GM04503 (cell line): Measurements from ENCODE around the gene YWHAE.
"Not testable (repeated sequence)": the region's sequence is repeated elsewhere in the genome, so short reads cannot be mapped to it uniquely, and the experiment has no call there.

Experiments used
- DNase-seq: peaks from one replicate; pipeline ENCODE4 v3.0.0-alpha.2; 2012; ENCODE audit warnings: low read depth

Gene YWHAE

GRCh38 chr17:1373707-1374237, 26.2 kb downstream of the YWHAE start:
- no peak for DNase-seq

DNA sequence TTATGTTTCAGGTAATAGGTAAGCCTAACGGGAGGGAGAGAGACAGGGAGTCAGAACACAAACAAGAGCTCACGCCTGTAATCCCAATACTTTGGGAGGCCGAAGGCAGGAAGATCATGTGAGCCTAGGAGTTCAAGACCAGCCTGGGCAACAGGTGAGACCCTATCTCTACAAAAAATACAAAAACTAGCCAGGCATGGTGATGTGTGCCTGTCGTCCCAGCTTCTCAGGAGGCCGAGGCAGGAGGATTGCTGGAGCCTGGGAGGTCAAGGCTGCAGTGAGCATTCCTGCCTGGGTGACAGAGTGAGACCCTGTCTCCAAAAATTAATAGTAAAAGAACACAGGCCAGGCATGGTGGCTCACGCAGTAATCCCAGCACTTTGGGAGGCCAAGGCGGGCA, 27.4 kb downstream of the YWHAE start:
- no peak for DNase-seq

DNA sequence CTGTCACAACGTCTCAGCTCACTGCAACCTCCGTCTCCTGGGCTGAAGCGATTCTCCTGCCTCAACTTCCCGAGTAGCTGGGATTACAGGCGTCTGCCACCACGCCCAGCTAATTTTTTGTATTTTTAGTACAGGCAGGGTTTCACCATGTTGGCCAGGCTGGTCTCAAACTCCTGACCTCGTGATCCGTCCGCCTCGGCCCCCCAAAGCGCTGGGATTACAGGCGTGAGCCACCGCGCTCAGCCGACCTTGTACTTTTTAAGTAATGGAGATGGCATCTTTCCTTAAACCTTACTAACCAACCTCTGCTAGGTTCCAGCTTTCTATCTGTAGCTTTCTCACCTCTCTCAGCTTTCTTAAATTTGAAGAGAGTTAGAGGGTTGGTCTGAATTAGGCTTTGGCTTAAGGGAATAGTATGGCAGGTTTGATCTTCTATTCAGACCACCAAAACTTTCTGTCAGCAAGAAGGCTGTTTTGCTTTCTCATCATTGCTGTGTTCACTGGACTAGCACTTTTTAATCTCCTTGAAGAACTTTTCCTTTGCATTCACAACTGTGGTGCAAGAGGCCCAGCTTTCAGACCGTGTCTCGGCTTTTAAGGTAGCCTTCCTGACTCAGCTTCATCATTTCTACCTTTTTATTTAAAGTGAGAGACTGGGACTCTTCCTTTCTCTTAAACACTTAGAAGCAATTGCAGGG, 28.0 kb downstream of the YWHAE start:
- no peak for DNase-seq

GRCh38 chr17:1368588-1368987, 31.4 kb downstream of the YWHAE start:
- DNase-seq: no peak

DNA sequence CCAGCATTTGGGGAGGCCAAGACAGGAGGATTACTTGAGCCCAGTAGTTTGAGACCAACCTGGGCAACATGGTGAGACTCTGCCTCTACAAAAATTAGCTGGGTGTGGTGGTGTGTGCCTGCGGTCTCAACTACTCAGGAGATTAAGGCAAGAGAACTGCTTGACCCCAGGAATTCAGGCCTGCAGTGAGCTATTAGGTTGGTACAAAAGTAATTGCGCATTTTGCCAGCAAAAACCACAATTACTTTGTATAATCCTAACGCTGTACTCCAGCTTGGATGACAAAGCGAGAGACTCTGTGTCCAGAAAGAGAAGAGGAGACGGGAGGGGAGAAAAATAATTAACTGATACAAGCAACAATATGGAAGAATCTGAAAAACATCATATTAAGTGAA, 32.7 kb downstream of the YWHAE start:
- DNase-seq: no peak

DNA sequence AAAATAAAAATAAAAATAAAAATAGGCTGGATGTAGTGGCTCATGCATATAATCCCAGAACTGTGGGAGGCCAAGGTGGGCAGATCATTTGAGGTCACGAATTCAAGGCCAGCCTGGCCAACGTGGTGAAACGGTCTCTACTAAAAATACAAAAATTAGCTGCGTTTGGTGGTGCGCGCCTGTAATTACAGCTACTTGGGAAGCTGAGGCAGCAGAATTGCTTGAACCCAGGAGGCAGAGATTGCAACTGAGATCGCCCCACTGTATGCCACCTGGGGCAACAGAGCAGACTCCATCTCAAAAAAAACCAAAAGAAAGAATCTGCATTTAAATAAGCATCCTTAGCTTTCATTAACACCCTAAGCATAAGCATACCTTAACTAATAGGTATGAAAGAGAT, 33.8 kb downstream of the YWHAE start:
- DNase-seq: no peak

DNA sequence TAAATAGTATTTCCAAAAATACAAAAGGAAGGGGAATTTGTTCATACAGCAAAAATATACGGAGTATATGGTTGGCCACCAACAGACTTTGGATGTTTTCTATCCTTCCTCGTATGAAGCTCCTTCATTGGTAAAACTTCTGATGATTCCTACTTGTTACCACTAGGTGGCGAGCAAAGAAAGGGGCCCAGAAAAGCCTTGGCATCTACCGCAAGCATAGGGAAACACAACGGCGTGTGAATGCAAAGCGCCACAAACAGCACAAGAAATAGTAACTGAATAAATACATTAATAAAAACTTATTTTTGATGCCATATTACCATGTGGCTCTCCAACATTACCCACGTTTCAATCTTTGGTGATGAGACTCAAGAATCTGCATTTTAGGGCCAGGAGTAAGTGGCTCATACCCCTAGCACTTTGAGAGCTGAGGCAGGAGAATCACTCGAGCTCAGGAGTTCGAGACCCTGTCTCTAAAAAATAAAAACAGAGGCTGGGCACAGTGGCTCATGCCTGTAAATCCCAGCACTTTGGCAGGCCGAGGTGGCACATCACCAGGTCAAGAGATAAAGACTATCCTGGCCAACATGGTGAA, 34.5 kb downstream of the YWHAE start:
- DNase-seq: peak; percentile 37

DNA sequence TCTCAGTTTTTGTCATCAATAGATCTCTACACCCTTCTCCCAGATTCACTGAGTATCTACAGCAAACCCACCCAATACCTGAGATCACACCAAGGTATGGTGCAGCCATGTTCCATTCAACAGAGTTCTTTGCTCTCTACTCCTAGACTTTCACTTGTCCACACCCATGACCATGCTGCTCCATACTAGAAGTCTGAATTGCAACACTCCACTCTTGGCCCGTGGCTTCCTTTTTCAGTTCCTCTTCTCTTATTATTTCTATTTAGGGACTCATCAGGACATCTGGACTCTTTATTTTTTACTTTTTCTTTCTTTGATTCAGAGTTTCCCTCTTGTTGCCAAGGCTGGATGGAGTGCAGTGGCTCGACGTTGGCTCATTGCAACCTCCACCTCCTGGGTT, 37.1 kb downstream of the YWHAE start:
- no peak for DNase-seq

DNA sequence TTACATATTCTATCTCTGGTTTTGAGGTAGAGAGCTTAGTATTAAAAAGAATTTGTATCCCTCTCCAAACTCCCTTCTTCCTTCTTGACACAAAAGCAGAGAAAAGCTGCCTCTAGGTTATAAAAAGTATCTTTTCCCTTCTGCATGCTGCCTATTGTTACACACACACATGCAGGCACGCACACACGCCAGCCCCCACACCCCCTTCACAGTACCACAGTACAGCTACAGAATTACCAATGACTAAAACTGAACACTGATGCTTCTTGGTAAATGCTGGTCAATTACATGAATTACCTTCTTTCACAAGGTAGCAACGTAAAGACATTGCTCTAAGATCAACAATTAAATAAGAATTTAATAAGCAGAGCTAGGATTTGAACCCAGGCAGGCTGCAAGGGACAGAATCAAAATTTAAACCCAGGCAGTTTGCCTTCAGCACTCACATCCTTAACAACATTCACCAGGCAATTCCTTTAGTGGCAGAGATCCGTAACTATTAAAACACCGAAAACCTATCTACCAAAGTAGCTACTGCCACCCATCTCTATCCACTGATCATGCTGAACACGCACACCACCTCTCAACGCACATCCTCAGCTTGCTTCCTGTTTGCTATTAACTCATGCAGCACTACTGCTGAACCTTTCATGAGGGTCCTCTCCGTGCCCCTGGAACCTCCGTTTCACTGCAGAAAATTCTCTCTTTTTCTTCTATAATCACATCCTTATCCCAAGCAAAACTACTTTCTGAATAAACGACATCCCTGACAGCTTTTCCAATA, 37.8 kb downstream of the YWHAE start:
- no peak for DNase-seq

- no peak for DNase-seq
Observed at GRCh38 chr17:1360975-1361374, 39.0 kb downstream of the YWHAE start.

GRCh38 chr17:1360315-1360714, 39.7 kb downstream of the YWHAE start:
- not testable (repeated sequence) for DNase-seq

GRCh38 chr17:1354030-1354429, 46.0 kb downstream of the YWHAE start:
- DNase-seq: no peak

DNA sequence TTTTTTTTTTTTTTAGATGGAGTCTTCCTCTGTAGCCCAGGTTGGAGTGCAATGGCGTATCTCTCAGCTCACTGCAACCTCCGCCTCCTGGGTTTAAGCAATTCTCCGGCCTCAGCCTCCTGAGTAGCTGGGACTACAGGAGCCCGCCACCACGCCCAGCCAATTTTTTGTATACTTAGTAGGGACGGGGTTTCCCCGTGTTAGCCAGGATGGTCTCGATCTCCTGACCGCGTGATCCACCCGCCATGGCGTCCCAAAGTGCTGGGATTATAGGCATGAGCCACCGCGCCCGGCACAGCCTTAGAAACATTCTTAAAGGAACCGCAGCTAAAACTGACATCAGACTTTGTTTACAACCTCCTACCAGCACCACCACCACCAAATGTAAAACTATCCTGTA, 47.5 kb downstream of the YWHAE start:
- DNase-seq: not testable (repeated sequence)

DNA sequence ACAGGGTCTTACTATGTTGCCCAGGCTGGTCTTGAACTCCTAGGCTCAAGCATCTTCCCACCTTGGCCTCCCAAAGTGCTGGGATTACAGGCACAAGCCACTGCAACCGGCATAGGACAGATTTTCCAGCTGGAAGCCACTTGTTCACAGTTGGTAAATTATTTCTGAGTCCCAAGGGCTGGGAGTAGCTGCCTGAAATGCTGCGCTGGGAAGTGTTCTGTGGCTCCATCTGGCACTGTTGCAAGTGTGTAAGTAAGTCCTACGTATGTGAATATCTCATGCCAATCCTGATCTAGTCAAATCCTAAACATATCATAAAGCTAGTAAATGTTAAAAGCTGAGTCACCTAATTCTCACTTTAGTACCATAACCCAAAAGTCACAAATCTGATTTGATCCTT, 48.1 kb downstream of the YWHAE start:
- no peak for DNase-seq

GRCh38 chr17:1351275-1351674, 48.7 kb downstream of the YWHAE start:
- no peak for DNase-seq

DNA sequence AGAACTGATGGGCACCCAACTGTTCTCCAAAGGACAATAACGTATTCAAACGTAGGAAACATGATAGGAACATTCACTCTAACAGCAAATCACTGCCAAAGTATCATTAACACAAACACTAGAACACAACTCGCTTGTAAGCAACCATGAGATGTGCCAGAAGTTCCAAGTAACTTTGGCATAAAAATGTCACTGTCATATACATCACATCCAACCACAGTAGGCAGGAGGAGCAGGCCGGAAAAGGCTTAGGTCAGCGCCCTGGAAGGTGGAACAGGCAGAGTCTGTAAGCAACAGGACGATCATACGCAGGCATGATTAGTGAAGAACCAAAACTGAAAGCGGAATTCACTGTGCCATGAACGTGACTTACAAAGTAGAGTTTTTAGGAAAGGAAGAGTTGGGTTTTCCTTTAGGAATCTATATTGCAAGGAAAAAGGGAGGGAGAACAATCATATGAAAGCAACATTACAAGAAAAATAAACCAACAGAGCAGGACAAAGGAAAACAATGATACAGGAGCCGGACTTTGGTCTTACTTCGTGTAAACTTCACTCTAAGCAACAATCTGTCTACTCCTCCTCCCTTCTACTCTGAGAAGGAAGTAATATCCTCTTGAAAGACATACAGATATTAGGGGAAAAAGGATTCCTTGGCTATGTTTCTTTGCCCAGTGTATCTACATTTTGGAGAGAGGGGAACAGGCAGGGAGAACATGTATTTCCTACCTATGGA, 52.3 kb downstream of the YWHAE start:
- peak; percentile 26 for DNase-seq

- DNase-seq: no peak
Observed at GRCh38 chr17:1344521-1344920, 55.5 kb downstream of the YWHAE start.

DNA sequence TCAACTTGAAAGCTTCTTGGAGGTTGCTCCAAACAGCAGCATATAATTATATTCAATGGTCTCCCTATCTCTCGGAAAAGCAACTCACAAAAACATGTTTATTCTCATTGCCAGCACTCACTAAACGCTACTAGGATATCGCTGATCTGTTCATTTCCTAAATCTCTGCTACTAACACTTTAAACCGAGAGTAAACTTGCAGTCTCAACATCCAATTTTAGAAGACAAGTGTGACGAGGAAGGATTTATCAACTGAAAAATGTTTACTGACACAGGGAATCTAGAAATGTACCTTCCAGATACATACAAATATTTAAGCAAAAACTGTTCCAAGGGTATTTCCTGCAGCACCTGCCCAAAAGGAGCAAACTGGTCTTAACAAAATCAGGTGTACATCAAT, 56.5 kb downstream of the YWHAE start:
- no peak for DNase-seq

GRCh38 chr17:1340371-1340770, 59.7 kb downstream of the YWHAE start:
- DNase-seq: no peak

DNA sequence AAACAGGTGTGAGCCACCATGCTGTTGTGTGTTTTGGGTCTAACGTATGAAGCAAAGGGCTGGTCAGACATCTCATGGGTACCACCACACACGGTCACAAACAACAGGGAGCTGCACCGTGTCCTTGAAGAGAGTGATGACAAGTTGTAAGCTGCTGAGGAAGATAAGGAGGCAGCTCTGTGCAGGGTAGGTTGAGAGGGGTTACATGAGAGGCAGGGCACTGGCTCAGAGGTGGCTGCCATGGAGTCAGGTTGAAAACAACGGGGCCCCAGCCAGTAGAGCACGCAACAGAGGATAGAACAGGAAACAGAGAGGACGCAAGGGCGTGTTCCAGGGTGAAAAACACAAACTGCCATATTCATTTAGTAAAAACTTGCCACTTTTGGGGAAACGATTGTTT, 68.3 kb downstream of the YWHAE start:
- DNase-seq: no peak

DNA sequence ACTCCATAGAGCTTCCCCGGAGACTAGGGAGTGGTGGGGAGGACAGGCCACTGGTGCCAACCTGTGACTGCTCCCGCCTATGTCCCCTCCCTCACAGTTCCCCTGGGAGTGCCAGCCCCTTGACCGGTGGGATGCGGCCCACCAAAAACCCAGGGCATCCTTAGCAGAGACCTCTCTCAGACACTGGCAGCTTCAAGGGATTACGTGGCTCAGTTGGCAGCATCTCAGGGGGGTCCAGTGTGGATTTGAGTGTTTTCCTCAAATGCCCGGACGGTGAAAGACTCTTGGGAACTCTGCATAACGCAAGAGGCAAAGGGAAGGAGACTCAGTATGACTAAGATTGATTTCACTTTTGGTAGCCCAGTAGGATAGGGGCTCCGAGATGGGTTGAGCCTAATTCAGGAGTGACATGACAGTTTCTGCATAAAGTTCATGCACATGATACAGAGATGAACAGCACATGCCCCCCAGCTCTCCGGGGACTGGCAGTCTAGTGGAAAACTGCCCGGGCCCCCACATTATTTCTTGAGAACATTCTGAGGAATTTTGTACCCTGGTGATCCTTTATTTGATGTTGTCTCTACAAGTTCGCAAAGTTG, 70.2 kb downstream of the YWHAE start:
- no peak for DNase-seq

- DNase-seq: no peak
Observed at GRCh38 chr17:1328437-1328836, 71.6 kb downstream of the YWHAE start.
